Stimulated activated CD8-positive, alpha-beta memory T cell treated with anti-CD3 and anti-CD28 coated beads, Interleukin-4, amount 100 ng/mL, for 4 hours (primary cell): ENCODE data around the gene SV2B.

Experiments
- DNase-seq, 2 donors: peaks; one replicate each; pipeline ENCODE4 v3.0.0-alpha.2; 2020; ENCODE audit warnings: low read depth in 2 of 2, low spot score in 1 of 2

Gene SV2B

GRCh38 chr15:91225741-91226140, 125.7 kb downstream of the SV2B start:
- DNase-seq: no peak

GRCh38 chr15:91227117-91227516, 127.1 kb downstream of the SV2B start:
- no peak for DNase-seq

- DNase-seq: no peak
Observed at GRCh38 chr15:91227766-91228165, 127.7 kb downstream of the SV2B start.

- no peak for DNase-seq
Observed at GRCh38 chr15:91228383-91228782, 128.3 kb downstream of the SV2B start.

- no peak for DNase-seq
Observed at GRCh38 chr15:91228890-91229289, 128.8 kb downstream of the SV2B start.

GRCh38 chr15:91231703-91232102, 131.6 kb downstream of the SV2B start:
- no peak for DNase-seq

GRCh38 chr15:91234759-91235158, 134.7 kb downstream of the SV2B start:
- no peak for DNase-seq

- no peak for DNase-seq
Observed at GRCh38 chr15:91235376-91235775, 135.3 kb downstream of the SV2B start.

GRCh38 chr15:91237445-91237844, 137.4 kb downstream of the SV2B start:
- no peak for DNase-seq

GRCh38 chr15:91238644-91239425, 138.8 kb downstream of the SV2B start:
- DNase-seq: no peak

- no peak for DNase-seq
Observed at GRCh38 chr15:91243826-91244225, 143.8 kb downstream of the SV2B start.

- DNase-seq: no peak
Observed at GRCh38 chr15:91244919-91245318, 144.9 kb downstream of the SV2B start.

- no peak for DNase-seq
Observed at GRCh38 chr15:91246998-91247397, 146.9 kb downstream of the SV2B start.

GRCh38 chr15:91249591-91249990, 149.5 kb downstream of the SV2B start:
- DNase-seq: no peak

- DNase-seq: no peak
Observed at GRCh38 chr15:91252322-91252721, 152.3 kb downstream of the SV2B start.

GRCh38 chr15:91252756-91253155, 152.7 kb downstream of the SV2B start:
- no peak for DNase-seq

GRCh38 chr15:91253605-91254004, 153.5 kb downstream of the SV2B start:
- no peak for DNase-seq

- no peak for DNase-seq
Observed at GRCh38 chr15:91254766-91255165, 154.7 kb downstream of the SV2B start.

- DNase-seq: no peak
Observed at GRCh38 chr15:91255670-91256192, 155.7 kb downstream of the SV2B start.

GRCh38 chr15:91257746-91258414, 157.8 kb downstream of the SV2B start:
- no peak for DNase-seq

GRCh38 chr15:91258415-91258759, 158.3 kb downstream of the SV2B start:
- DNase-seq: no peak

GRCh38 chr15:91259077-91259476, 159.0 kb downstream of the SV2B start:
- DNase-seq: no peak

GRCh38 chr15:91261345-91261744, 161.3 kb downstream of the SV2B start:
- DNase-seq: no peak
